DMS114 treated with DMSO at 0.1 percent for 48 hours (cell line): ENCODE results near the gene E2F4.
A peak's percentile ranks its signal among the peaks of the same experiment; 100 is the strongest.

Experiments
- DNase-seq: peaks from one replicate; lab custom pipeline; 2025; ENCODE audit not compliant: unreplicated experiment; lab: John Stamatoyannopoulos, UW

E2F4 gene

GRCh38 chr16:67191995-67192681 lies at the start of gene E2F4:
Gene E2F4, plus strand, starts transcription at chr16:67192155. Its CDS starts 73 bp downstream, at chr16:67192228.
- peak; percentile 88 for DNase-seq

- no peak for DNase-seq
Observed at GRCh38 chr16:67142342-67142741, 49.6 kb upstream of the E2F4 start.

GRCh38 chr16:67144943-67145342 lies 47.0 kb upstream of the E2F4 start:
- no peak for DNase-seq

- no peak for DNase-seq
Observed at GRCh38 chr16:67145746-67146145, 46.2 kb upstream of the E2F4 start.

- DNase-seq: no peak
Observed at GRCh38 chr16:67146523-67147357, 45.2 kb upstream of the E2F4 start.

GRCh38 chr16:67147437-67148140 lies 44.4 kb upstream of the E2F4 start:
- DNase-seq: no peak

GRCh38 chr16:67148221-67148620 lies 43.7 kb upstream of the E2F4 start:
- no peak for DNase-seq

- DNase-seq: no peak
Observed at GRCh38 chr16:67148656-67149275, 43.2 kb upstream of the E2F4 start.

GRCh38 chr16:67149276-67150046 lies 42.5 kb upstream of the E2F4 start:
- DNase-seq: no peak

GRCh38 chr16:67150047-67150832 lies 41.7 kb upstream of the E2F4 start:
- DNase-seq: peak; percentile 72

- peak; percentile 67 for DNase-seq
Observed at GRCh38 chr16:67150833-67151396, 41.0 kb upstream of the E2F4 start, which contains the start of gene B3GNT9. Gene B3GNT9, minus strand, starts transcription at chr16:67150998. Its CDS starts 513 bp downstream, at chr16:67150485.

GRCh38 chr16:67151431-67152097 lies 40.4 kb upstream of the E2F4 start:
- DNase-seq: no peak

GRCh38 chr16:67154578-67155294 lies 37.2 kb upstream of the E2F4 start:
- DNase-seq: no peak

- no peak for DNase-seq
Observed at GRCh38 chr16:67155295-67156142, 36.4 kb upstream of the E2F4 start.

GRCh38 chr16:67156143-67156844 lies 35.7 kb upstream of the E2F4 start:
- no peak for DNase-seq

GRCh38 chr16:67157106-67157748 lies 34.7 kb upstream of the E2F4 start:
- no peak for DNase-seq
